ENCODE measurements around the gene CDK5RAP2.

- TF ChIP-seq CTCF (IDR thresholded peaks at IDR 0.05) (no peak), POLR2A (IDR thresholded peaks at IDR 0.05) (no peak)
These were observed 13.4 kb upstream of the CDK5RAP2 start for GRCh38 chr9:120593250-120593954.
